Left lung (tissue), 10 donors: Measurements from ENCODE around the gene BNC2. TPM values are rescaled to one million over a fixed set of nuclear protein-coding genes. Genes with fewer than 3 reads are reported as not detected.

Experiments used
- ATAC-seq: fragments of 200-7000 bp; cut with Tn5 transposase; one replicate; pipeline ENCODE4 v1.9.1; 2020; ENCODE audit warnings: moderate library complexity
- DNase-seq, 4 donors: peaks; one replicate each; pipeline ENCODE4 v3.0.0-alpha.2; 2013 to 2020
- H3K27ac ChIP-seq, 2 donors: fragments of 200-600 bp; sonication (generic) in 1 of 2; one replicate each; pipeline versions ENCODE4 v1.5.0 to v1.8.0; 2020 to 2021
- H3K27me3 ChIP-seq, 2 donors: fragments of 200-600 bp; sonication (generic) in 1 of 2; one replicate each; pipeline versions ENCODE4 v1.5.0 to v1.8.0; 2020 to 2021
- H3K36me3 ChIP-seq, 2 donors: fragments of 200-600 bp; sonication (generic) in 1 of 2; one replicate each; pipeline versions ENCODE4 v1.5.0 to v1.8.0; 2020 to 2021
- H3K4me1 ChIP-seq, 2 donors: fragments of 200-600 bp; one replicate each; pipeline ENCODE4 v1.8.0; 2021
- H3K4me3 ChIP-seq, 2 donors: fragments of 200-600 bp; sonication (generic) in 1 of 2; one replicate each; pipeline versions ENCODE4 v1.5.0 to v1.8.0; 2020 to 2021; ENCODE audit warnings: mild to moderate bottlenecking in 1 of 2
- H3K9me3 ChIP-seq, 2 donors: fragments of 200-600 bp; sonication (generic) in 1 of 2; one replicate each; pipeline versions ENCODE4 v1.5.0 to v1.8.0; 2020 to 2021
- CTCF ChIP-seq, 2 donors: fragments of 200-600 bp; sonication (generic) in 1 of 2; IDR thresholded peaks; one replicate each; pipeline versions ENCODE4 v1.5.0 to v1.8.0; 2021; ENCODE audit warnings: antibody characterized with exemption in 2 of 2
- intact Hi-C, 2 donors: fragments of 100-400 bp; cut with DNase I; formaldehyde crosslinking; loops; one replicate each; pipeline versions ENCODE4 v1.11.2 to v1.14.2; 2022
- polyA plus RNA-seq, 6 donors: library from polyadenylated mRNA; unstranded; fragments of 120-200 nt; gene quantifications; one replicate each; pipeline ENCODE4 v1.2.1, GENCODE V29; 2013; ENCODE audit not compliant: insufficient read length in 6 of 6
- total RNA-seq, 2 donors: library from RNA; stranded (reverse); fragmentation: NEBNext Ultra II Directional; extraction: Animal tissue kit (Norgen Biotek cat#: 25700); gene quantifications; one replicate each; pipeline ENCODE4 v1.2.1, GENCODE V29; 2021
- donor health status: DM: no; HTN: yes; CAD: no.
- donor health status: DM: no; HTN: no; CAD: no.

BNC2 gene
- total and polyA plus RNA-seq, 8 donors = 9.6 to 19.3 (median 12.9) TPM

DNA sequence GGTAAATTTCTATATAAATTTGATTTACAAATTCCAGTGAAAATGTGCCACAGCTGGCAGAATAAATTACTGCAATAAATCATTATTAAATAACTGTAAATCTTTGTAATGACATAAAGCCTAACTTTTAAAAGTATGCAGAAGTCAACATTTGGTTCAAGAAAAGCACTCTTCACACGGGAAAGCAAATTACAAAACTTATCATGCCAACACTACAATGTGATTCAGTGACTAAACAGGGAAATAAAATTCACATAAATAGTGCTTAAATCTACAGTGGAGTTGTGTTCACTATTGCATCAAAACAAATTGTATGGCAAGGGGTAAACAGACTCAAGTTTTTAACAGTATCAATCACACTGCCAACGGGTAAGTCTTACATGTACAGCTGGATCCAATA is 117.2 kb downstream of the BNC2 start:
- H3K27me3 ChIP-seq = no peaks in the 10 kb centered on the region
- H3K9me3 ChIP-seq = no peaks in the 10 kb centered on the region
- H3K27ac ChIP-seq = no peak overlapping the region
- ATAC-seq = no peak
- H3K36me3 ChIP-seq = no peaks in the 10 kb centered on the region
- no peak for TF ChIP-seq CTCF (IDR thresholded peaks at IDR 0.05)
- intact Hi-C loops = no loop called here
- H3K4me3 ChIP-seq = no peak overlapping the region
- no peak for DNase-seq
- H3K4me1 ChIP-seq = no peaks in the 10 kb centered on the region

GRCh38 chr9:16752601-16753000 is 117.9 kb downstream of the BNC2 start:
- H3K27ac ChIP-seq = no peak overlapping the region
- intact Hi-C loops = no loop called here
- no peak for DNase-seq
- no peaks in the 10 kb centered on the region for H3K36me3 ChIP-seq
- no peaks in the 10 kb centered on the region for H3K9me3 ChIP-seq
- H3K4me1 ChIP-seq = no peaks in the 10 kb centered on the region
- no peak for ATAC-seq
- no peak overlapping the region for H3K4me3 ChIP-seq
- H3K27me3 ChIP-seq = no peaks in the 10 kb centered on the region
- no peak for TF ChIP-seq CTCF (IDR thresholded peaks at IDR 0.05)

DNA sequence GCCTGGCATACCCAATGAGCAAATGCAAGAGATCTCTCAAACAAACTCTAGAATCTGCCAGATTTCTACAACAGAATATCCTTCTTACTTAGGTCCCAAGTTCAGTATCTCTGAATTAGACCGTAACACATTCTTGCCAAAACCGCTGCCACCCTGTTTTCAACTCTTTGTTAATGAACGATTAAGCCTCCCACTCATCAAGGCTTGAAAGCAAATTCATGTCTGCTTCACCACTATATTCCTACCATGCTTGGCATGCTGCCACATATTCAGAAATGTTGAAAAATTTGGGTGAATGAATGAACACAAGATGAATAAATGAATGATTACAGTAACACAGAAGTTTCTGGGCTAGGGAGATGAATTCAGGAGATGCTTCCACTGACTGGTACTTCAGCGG is 119.9 kb downstream of the BNC2 start:
- ATAC-seq (no peak), DNase-seq (no peak)
- H3K9me3 ChIP-seq = no peaks in the 10 kb centered on the region
- no peak overlapping the region for H3K4me3 ChIP-seq
- no peak for TF ChIP-seq CTCF (IDR thresholded peaks at IDR 0.05)
- H3K36me3 ChIP-seq = no peaks in the 10 kb centered on the region
- no peak overlapping the region for H3K27ac ChIP-seq
- no peaks in the 10 kb centered on the region for H3K27me3 ChIP-seq
- intact Hi-C loops = no loop called here
- H3K4me1 ChIP-seq = no peaks in the 10 kb centered on the region

GRCh38 chr9:16745359-16745758 is 125.1 kb downstream of the BNC2 start:
- Histone ChIP-seq H3K36me3 (no peaks in the 10 kb centered on the region), H3K27me3 (no peaks in the 10 kb centered on the region), H3K4me3 (no peak overlapping the region), H3K9me3 (no peaks in the 10 kb centered on the region), H3K4me1 (no peaks in the 10 kb centered on the region), H3K27ac (no peak overlapping the region)
- DNase-seq (no peak), ATAC-seq (no peak)
- TF ChIP-seq CTCF (IDR thresholded peaks at IDR 0.05) = no peak
- intact Hi-C loops = no loop called here

GRCh38 chr9:16744394-16744793 is 126.1 kb downstream of the BNC2 start:
- ATAC-seq (no peak), DNase-seq (no peak)
- intact Hi-C loops = no loop called here
- Histone ChIP-seq H3K4me1 (no peaks in the 10 kb centered on the region), H3K9me3 (no peaks in the 10 kb centered on the region), H3K27ac (no peak overlapping the region), H3K36me3 (no peaks in the 10 kb centered on the region), H3K27me3 (no peaks in the 10 kb centered on the region), H3K4me3 (no peak overlapping the region)
- TF ChIP-seq CTCF (IDR thresholded peaks at IDR 0.05) = no peak
